CD4-positive, alpha-beta T cell (primary cell): Measurements from ENCODE around the gene VSTM2L. TPM values are rescaled to one million over a fixed set of nuclear protein-coding genes. Genes with fewer than 3 reads are reported as not detected.

Experiments
- ATAC-seq: fragments of 200-7000 bp; cut with Tn5 transposase; one replicate; pipeline ENCODE4 v1.10.0; 2022; ENCODE audit warnings: mild to moderate bottlenecking; ENCODE audit not compliant: poor library complexity
- CTCF ChIA-PET: fragments of 350-600 bp; sonication (Branson Sonifier 250); formaldehyde crosslinking; loops from one replicate; lab custom pipeline; 2021; ENCODE audit warnings: antibody characterized with exemption, inconsistent platforms; lab: Charles Lee
- POLR2A ChIA-PET: fragments of 350-600 bp; sonication (Branson Sonifier 250); formaldehyde crosslinking; loops from one replicate; lab custom pipeline; 2021; ENCODE audit warnings: antibody characterized with exemption, inconsistent platforms; lab: Charles Lee
- DNase-seq, 14 experiments: peaks; one replicate each; pipeline ENCODE4 v3.0.0-alpha.2; 2013 to 2020; ENCODE audit warnings: mixed read lengths in 2 of 14
- H3K27ac ChIP-seq, 2 donors: one replicate each; pipeline versions ENCODE4 v1.5.1 to v1.7.0; 2013; ENCODE audit warnings: low read length in 2 of 2, low read depth in 1 of 2, mild to moderate bottlenecking in 1 of 2
- H3K27me3 ChIP-seq, 2 experiments: 1 replicate in 1 of 2; 2 replicates in 1 of 2; pipeline versions ENCODE4 v1.6.1 to v1.7.0; 2013; ENCODE audit warnings: low read length in 2 of 2, control low read depth in 1 of 2, mild to moderate bottlenecking in 1 of 2, moderate library complexity in 1 of 2; ENCODE audit not compliant: insufficient read depth in 2 of 2, control insufficient read depth in 1 of 2
- H3K36me3 ChIP-seq: one replicate; pipeline ENCODE4 v1.6.1; 2013; ENCODE audit warnings: low read length, control low read depth; ENCODE audit not compliant: insufficient read depth
- H3K4me1 ChIP-seq: one replicate; pipeline ENCODE4 v1.6.1; 2013; ENCODE audit warnings: low read length, control low read depth; ENCODE audit not compliant: insufficient read depth
- H3K4me3 ChIP-seq: one replicate; pipeline ENCODE4 v1.5.1; 2013; ENCODE audit warnings: mild to moderate bottlenecking, low read length, moderate library complexity
- H3K9me3 ChIP-seq, 2 experiments: 1 replicate in 1 of 2; 2 replicates in 1 of 2; pipeline versions ENCODE4 v1.6.1 to v1.7.0; 2013; ENCODE audit warnings: low read length in 2 of 2, mild to moderate bottlenecking in 2 of 2, control low read depth in 1 of 2, moderate library complexity in 1 of 2; ENCODE audit not compliant: control insufficient read depth in 1 of 2, insufficient read depth in 1 of 2
- H3K27ac Mint-ChIP-seq: one replicate; pipeline ENCODE4 v1.8.0; 2020; ENCODE audit warnings: mixed read lengths
- H3K27me3 Mint-ChIP-seq: one replicate; pipeline ENCODE4 v1.8.0; 2021; ENCODE audit warnings: mixed read lengths
- H3K36me3 Mint-ChIP-seq: one replicate; pipeline ENCODE4 v1.8.0; 2021; ENCODE audit warnings: low read depth, mixed read lengths
- H3K4me1 Mint-ChIP-seq: one replicate; pipeline ENCODE4 v1.8.0; 2021; ENCODE audit warnings: low read depth, mixed read lengths
- H3K4me3 Mint-ChIP-seq: one replicate; pipeline ENCODE4 v1.8.0; 2020; ENCODE audit warnings: mild to moderate bottlenecking, mixed read lengths
- H3K9me3 Mint-ChIP-seq: one replicate; pipeline ENCODE4 v1.8.0; 2020; ENCODE audit warnings: mixed read lengths
- CTCF ChIP-seq: fragments of 200-600 bp; IDR thresholded peaks from one replicate; pipeline ENCODE4 v1.8.0; 2022; ENCODE audit warnings: antibody characterized with exemption, mild to moderate bottlenecking
- intact Hi-C, 2 experiments: fragments of 100-400 bp; cut with DNase I in 1 of 2; cut with micrococcal nuclease in 1 of 2; formaldehyde crosslinking; loops; one replicate each; pipeline versions ENCODE4 v1.15.1 to v1.9.0; 2023 to 2025; cut with DNase I, micrococcal nuclease
- total RNA-seq, 174 experiments: library from RNA in 2 of 174; stranded (reverse) in 2 of 174; gene quantifications; one replicate each; pipeline ENCODE4 v1.2.3 and lab custom pipeline; 2021 to 2026

VSTM2L gene
- total RNA-seq, 2 experiments from 2014 or later, result not detected

- peaks cover 4% of the 10 kb centered on the region for H3K9me3 Mint-ChIP-seq
- H3K27ac Mint-ChIP-seq, result no peak overlapping the region
- Histone ChIP-seq H3K27ac (no peak overlapping the region), H3K4me1 (no peaks in the 10 kb centered on the region), H3K36me3 (no peaks in the 10 kb centered on the region), H3K27me3 (peaks cover 0 to 2% of the 10 kb centered on the region in 2 experiments), H3K9me3 (peaks cover 0 to 8% of the 10 kb centered on the region in 2 experiments), H3K4me3 (no peak overlapping the region)
- ChIA-PET CTCF (no interaction called here), POLR2A (no interaction called here)
- ATAC-seq, result no peak
- TF ChIP-seq CTCF, result no peak
- intact Hi-C loops, result no loop called here
- DNase-seq, result no peak
- H3K36me3 Mint-ChIP-seq, result no peaks in the 10 kb centered on the region
- no peak overlapping the region for H3K4me3 Mint-ChIP-seq
- H3K4me1 Mint-ChIP-seq, result no peaks in the 10 kb centered on the region
- peaks cover 5% of the 10 kb centered on the region for H3K27me3 Mint-ChIP-seq
Measured at GRCh38 chr20:37944456-37944981, 41.6 kb downstream of the VSTM2L start.

- no peak for TF ChIP-seq CTCF
Measured at GRCh38 chr20:37945091-37945547, 42.2 kb downstream of the VSTM2L start.

GRCh38 chr20:37946946-37947345 lies 44.0 kb downstream of the VSTM2L start:
- Histone ChIP-seq H3K4me1 (no peaks in the 10 kb centered on the region), H3K36me3 (no peaks in the 10 kb centered on the region), H3K9me3 (peaks cover 0 to 9% of the 10 kb centered on the region in 2 experiments), H3K27ac (no peak overlapping the region), H3K27me3 (peaks cover 0 to 2% of the 10 kb centered on the region in 2 experiments), H3K4me3 (no peak overlapping the region)
- intact Hi-C loops, result no loop called here
- POLR2A ChIA-PET, result no interaction called here
- no peak overlapping the region for H3K4me3 Mint-ChIP-seq
- TF ChIP-seq CTCF, result no peak
- ATAC-seq, result no peak
- H3K4me1 Mint-ChIP-seq, result no peaks in the 10 kb centered on the region
- CTCF ChIA-PET, result no interaction called here
- no peak for DNase-seq
- peaks cover 5% of the 10 kb centered on the region for H3K27me3 Mint-ChIP-seq
- no peaks in the 10 kb centered on the region for H3K36me3 Mint-ChIP-seq
- H3K27ac Mint-ChIP-seq, result no peak overlapping the region
- H3K9me3 Mint-ChIP-seq, result peaks cover 7% of the 10 kb centered on the region

More at GRCh38 chr20:37945091-37945547, 42.2 kb downstream of the VSTM2L start:
- Mint-ChIP-seq H3K4me3 (no peak overlapping the region), H3K27me3 (peaks cover 5% of the 10 kb centered on the region), H3K36me3 (no peaks in the 10 kb centered on the region), H3K9me3 (peaks cover 4% of the 10 kb centered on the region), H3K4me1 (no peaks in the 10 kb centered on the region), H3K27ac (no peak overlapping the region)
- intact Hi-C loops, result no loop called here
- Histone ChIP-seq H3K36me3 (no peaks in the 10 kb centered on the region), H3K4me1 (no peaks in the 10 kb centered on the region), H3K9me3 (peaks cover 0 to 8% of the 10 kb centered on the region in 2 experiments), H3K4me3 (no peak overlapping the region), H3K27me3 (peaks cover 0 to 2% of the 10 kb centered on the region in 2 experiments), H3K27ac (no peak overlapping the region)
- ChIA-PET POLR2A (no interaction called here), CTCF (no interaction called here)
- no peak for DNase-seq
- ATAC-seq, result no peak
